Neural cell (in vitro differentiated cells): ENCODE measurements around the gene SCGB1C2.

Source experiments
- CTCF ChIP-seq: fragments of 450-650 bp; IDR thresholded peaks from 2 replicates; pipeline ENCODE4 v1.5.1; 2014; ENCODE audit warnings: antibody characterized with exemption, mild to moderate bottlenecking, moderate library complexity; ENCODE audit not compliant: poor library complexity, severe bottlenecking
- EP300 ChIP-seq: fragments of 450-650 bp; conservative IDR thresholded peaks from 2 replicates; pipeline ENCODE4 v1.6.1; 2014; ENCODE audit warnings: antibody characterized with exemption, mild to moderate bottlenecking, moderate library complexity; ENCODE audit not compliant: poor library complexity, severe bottlenecking
- EZH2 ChIP-seq: fragments of 200-600, 300-800 bp; shearing (Covaris generic), sonication (generic); IDR thresholded peaks from 2 replicates; pipeline ENCODE4 v1.6.1; 2014; ENCODE audit warnings: antibody characterized with exemption, low read length, borderline replicate concordance, mild to moderate bottlenecking; ENCODE audit not compliant: insufficient read depth, poor library complexity, severe bottlenecking
- MXI1 ChIP-seq: fragments of 450-650 bp; conservative IDR thresholded peaks from 2 replicates; pipeline ENCODE4 v1.6.1; 2014; ENCODE audit warnings: antibody characterized with exemption, mild to moderate bottlenecking; ENCODE audit not compliant: poor library complexity, severe bottlenecking
- RAD21 ChIP-seq: fragments of 450-650 bp; conservative IDR thresholded peaks from 2 replicates; pipeline ENCODE4 v1.6.1; 2014; ENCODE audit warnings: antibody characterized with exemption, mild to moderate bottlenecking, moderate library complexity
- REST ChIP-seq: IDR thresholded peaks from 2 replicates; pipeline ENCODE4 v1.6.1; 2012; ENCODE audit warnings: borderline replicate concordance
- SMC3 ChIP-seq: fragments of 450-650 bp; conservative IDR thresholded peaks from 2 replicates; pipeline ENCODE4 v1.6.1; 2014; ENCODE audit warnings: antibody characterized with exemption, mild to moderate bottlenecking, moderate library complexity; ENCODE audit not compliant: poor library complexity

GRCh38 chr17:146983-147761, 9.8 kb downstream of the SCGB1C2 start:
- TF ChIP-seq CTCF, result no peak
- TF ChIP-seq MXI1, result no peak
- TF ChIP-seq SMC3, result no peak
- no peak for TF ChIP-seq EZH2
- no peak for TF ChIP-seq RAD21
- TF ChIP-seq EP300, result no peak
- no peak for TF ChIP-seq REST
